Lower leg skin (tissue), 4 donors: ENCODE data around the gene GPM6B. TPM values are rescaled to one million over a fixed set of nuclear protein-coding genes. Genes with fewer than 3 reads are reported as not detected.

ENCODE experiments used
- DNase-seq, 2 donors: peaks; one replicate each; pipeline ENCODE4 v3.0.0-alpha.2; 2019; ENCODE audit warnings: low spot score in 2 of 2
- H3K4me3 ChIP-seq: fragments of 200-600 bp; sonication (generic); 2 replicates; pipeline ENCODE4 v1.5.1; 2017; ENCODE audit warnings: mild to moderate bottlenecking, low read depth; ENCODE audit not compliant: poor library complexity, severe bottlenecking
- CTCF ChIP-seq, 3 donors: fragments of 450-650 bp; IDR thresholded peaks; one replicate each; pipeline ENCODE4 v1.5.1; 2016; ENCODE audit warnings: antibody characterized with exemption in 3 of 3, mild to moderate bottlenecking in 3 of 3, moderate library complexity in 2 of 3
- POLR2A ChIP-seq, 2 donors: fragments of 450-650 bp; IDR thresholded peaks; one replicate each; pipeline ENCODE4 v1.6.1; 2016 to 2017; ENCODE audit warnings: antibody characterized with exemption in 2 of 2, mild to moderate bottlenecking in 1 of 2, moderate library complexity in 1 of 2
- WGBS, 2 donors: methylation state at CpG; one replicate each; pipeline ENCODE4 v1.1.5; 2018; 5-methylcytosine and 5-hydroxymethylcytosine counted together
- intact Hi-C: fragments of 100-400 bp; cut with DNase I; formaldehyde crosslinking; loops from one replicate; pipeline ENCODE4 v1.15.0; 2023; ENCODE audit warnings: low total_unique reads
- total RNA-seq, 4 donors: library from RNA; depleted of rRNA; stranded (reverse); fragments of >200 nt; gene quantifications; one replicate each; pipeline ENCODE4 v1.1.0, GENCODE V29; 2016

Gene GPM6B
- total RNA-seq, 4 donors from 2014 or later = 4.6 to 22.8 (median 12.3) TPM

GRCh38 chrX:13855689-13856450 is 39.0 kb upstream of the GPM6B start:
- DNase-seq = no peak
- intact Hi-C loops = no loop called here
- H3K4me3 ChIP-seq = no peak overlapping the region
- TF ChIP-seq POLR2A (IDR thresholded peaks at IDR 0.05) (no peak), CTCF (IDR thresholded peaks at IDR 0.05) (no peak)
- 67 to 85% methylated on average over 1 of the region's 1 CpG for WGBS, 2 donors

- DNase-seq = no peak
- WGBS, 2 donors = 56 to 74% methylated on average over 2 of the region's 2 CpGs
- no peak overlapping the region for H3K4me3 ChIP-seq
- TF ChIP-seq CTCF (IDR thresholded peaks at IDR 0.05) (no peak), POLR2A (IDR thresholded peaks at IDR 0.05) (no peak)
- intact Hi-C loops = no loop called here
These were observed 37.1 kb upstream of the GPM6B start for GRCh38 chrX:13854003-13854402.

- H3K4me3 ChIP-seq = no peak overlapping the region
- intact Hi-C loops = no loop called here
- TF ChIP-seq CTCF (IDR thresholded peaks at IDR 0.05) (no peak), POLR2A (IDR thresholded peaks at IDR 0.05) (no peak)
- WGBS, 2 donors = 62 to 66% methylated on average over 4 of the region's 4 CpGs
- DNase-seq = no peak
These were observed 35.3 kb upstream of the GPM6B start for GRCh38 chrX:13852001-13852695.

GRCh38 chrX:13845721-13846378 is 29.0 kb upstream of the GPM6B start:
- H3K4me3 ChIP-seq = no peak overlapping the region
- peak in 1 of 2 donors; percentile 12 for DNase-seq
- intact Hi-C loops = no loop called here
- TF ChIP-seq POLR2A (IDR thresholded peaks at IDR 0.05) = no peak
- no peak for TF ChIP-seq CTCF (IDR thresholded peaks at IDR 0.05)
- 71 to 72% methylated on average over 8 of the region's 8 CpGs for WGBS, 2 donors

- WGBS, 2 donors = 76 to 94% methylated on average over 1 of the region's 1 CpG
These were observed 26.3 kb upstream of the GPM6B start for GRCh38 chrX:13843150-13843721.

More at GRCh38 chrX:13843150-13843721, 26.3 kb upstream of the GPM6B start:
- TF ChIP-seq POLR2A (IDR thresholded peaks at IDR 0.05) (no peak), CTCF (IDR thresholded peaks at IDR 0.05) (no peak)
- no peak for DNase-seq
- intact Hi-C loops = no loop called here
- H3K4me3 ChIP-seq = no peak overlapping the region
